Adrenal gland (tissue), 5 donors: Measurements from ENCODE around the gene ZBTB40.

ENCODE experiments used
- POLR2A ChIP-seq, 2 donors: fragments of 450-650 bp; IDR thresholded peaks; one replicate each; pipeline ENCODE4 v1.6.1; 2017; ENCODE audit warnings: antibody characterized with exemption in 2 of 2, mild to moderate bottlenecking in 2 of 2, moderate library complexity in 1 of 2
- TF ChIP-seq, protein P1 (sequence below), 6 experiments: fragments of 450-650 bp in 4 of 6; fragments of 200-600 bp in 2 of 6; sonication (generic) in 1 of 6; IDR thresholded peaks; 1 replicate in 5 of 6; 2 replicates in 1 of 6; pipeline versions ENCODE4 v1.5.1 to v1.8.0; 2016 to 2021; ENCODE audit warnings: antibody characterized with exemption in 6 of 6, mild to moderate bottlenecking in 2 of 6, moderate library complexity in 1 of 6
- donor health status: DM: no; HTN: no; CAD: no.

DNA sequence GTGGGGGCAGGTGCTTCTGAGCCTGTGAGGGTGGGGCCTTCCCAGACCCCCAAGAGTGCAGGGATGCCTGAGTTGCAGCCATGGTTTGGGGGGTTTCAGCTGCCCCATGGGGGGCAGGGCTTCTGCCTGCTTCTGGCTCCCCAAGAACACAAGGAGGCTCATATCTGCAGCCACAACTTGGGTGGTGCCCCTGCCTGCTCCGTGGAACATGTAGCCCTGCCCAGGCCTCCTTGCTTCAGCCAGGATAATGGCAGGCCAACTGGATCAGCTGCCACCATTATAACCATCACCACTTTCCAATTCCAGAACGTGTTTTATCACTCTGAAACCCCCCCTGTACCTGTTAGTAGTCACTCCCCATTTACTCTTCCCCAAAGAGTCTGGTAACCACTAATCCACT, 14.0 kb downstream of the ZBTB40 start:
- TF ChIP-seq, protein P1, sequence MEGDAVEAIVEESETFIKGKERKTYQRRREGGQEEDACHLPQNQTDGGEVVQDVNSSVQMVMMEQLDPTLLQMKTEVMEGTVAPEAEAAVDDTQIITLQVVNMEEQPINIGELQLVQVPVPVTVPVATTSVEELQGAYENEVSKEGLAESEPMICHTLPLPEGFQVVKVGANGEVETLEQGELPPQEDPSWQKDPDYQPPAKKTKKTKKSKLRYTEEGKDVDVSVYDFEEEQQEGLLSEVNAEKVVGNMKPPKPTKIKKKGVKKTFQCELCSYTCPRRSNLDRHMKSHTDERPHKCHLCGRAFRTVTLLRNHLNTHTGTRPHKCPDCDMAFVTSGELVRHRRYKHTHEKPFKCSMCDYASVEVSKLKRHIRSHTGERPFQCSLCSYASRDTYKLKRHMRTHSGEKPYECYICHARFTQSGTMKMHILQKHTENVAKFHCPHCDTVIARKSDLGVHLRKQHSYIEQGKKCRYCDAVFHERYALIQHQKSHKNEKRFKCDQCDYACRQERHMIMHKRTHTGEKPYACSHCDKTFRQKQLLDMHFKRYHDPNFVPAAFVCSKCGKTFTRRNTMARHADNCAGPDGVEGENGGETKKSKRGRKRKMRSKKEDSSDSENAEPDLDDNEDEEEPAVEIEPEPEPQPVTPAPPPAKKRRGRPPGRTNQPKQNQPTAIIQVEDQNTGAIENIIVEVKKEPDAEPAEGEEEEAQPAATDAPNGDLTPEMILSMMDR (IDR thresholded peaks at IDR 0.05), result no peak
- TF ChIP-seq POLR2A (IDR thresholded peaks at IDR 0.05), result no peak
